Activated naive CD8-positive, alpha-beta T cell treated with anti-CD3 and anti-CD28 coated beads, Interleukin-2, amount 50 U/mL, for 24 hours (primary cell): ENCODE data around the gene CPNE5.

Experiments used
- ATAC-seq: fragments of 150-1000 bp; cut with Tn5 transposase; one replicate; pipeline ENCODE4 v1.10.0; 2021
- DNase-seq: peaks from one replicate; pipeline ENCODE4 v3.0.0; 2021
- H3K27ac Mint-ChIP-seq: one replicate; pipeline ENCODE4 v1.8.0; 2021; ENCODE audit warnings: mild to moderate bottlenecking, mixed read lengths
- H3K27me3 Mint-ChIP-seq: one replicate; pipeline ENCODE4 v1.8.0; 2021; ENCODE audit warnings: mixed read lengths
- H3K36me3 Mint-ChIP-seq: one replicate; pipeline ENCODE4 v1.8.0; 2021; ENCODE audit warnings: low read depth, mixed read lengths
- H3K4me1 Mint-ChIP-seq: one replicate; pipeline ENCODE4 v1.8.0; 2021; ENCODE audit warnings: mixed read lengths
- H3K4me3 Mint-ChIP-seq: one replicate; pipeline ENCODE4 v1.8.0; 2021; ENCODE audit warnings: mild to moderate bottlenecking, moderate library complexity, mixed read lengths
- H3K9me3 Mint-ChIP-seq: one replicate; pipeline ENCODE4 v1.8.0; 2021; ENCODE audit warnings: mixed read lengths

CPNE5 gene

DNA sequence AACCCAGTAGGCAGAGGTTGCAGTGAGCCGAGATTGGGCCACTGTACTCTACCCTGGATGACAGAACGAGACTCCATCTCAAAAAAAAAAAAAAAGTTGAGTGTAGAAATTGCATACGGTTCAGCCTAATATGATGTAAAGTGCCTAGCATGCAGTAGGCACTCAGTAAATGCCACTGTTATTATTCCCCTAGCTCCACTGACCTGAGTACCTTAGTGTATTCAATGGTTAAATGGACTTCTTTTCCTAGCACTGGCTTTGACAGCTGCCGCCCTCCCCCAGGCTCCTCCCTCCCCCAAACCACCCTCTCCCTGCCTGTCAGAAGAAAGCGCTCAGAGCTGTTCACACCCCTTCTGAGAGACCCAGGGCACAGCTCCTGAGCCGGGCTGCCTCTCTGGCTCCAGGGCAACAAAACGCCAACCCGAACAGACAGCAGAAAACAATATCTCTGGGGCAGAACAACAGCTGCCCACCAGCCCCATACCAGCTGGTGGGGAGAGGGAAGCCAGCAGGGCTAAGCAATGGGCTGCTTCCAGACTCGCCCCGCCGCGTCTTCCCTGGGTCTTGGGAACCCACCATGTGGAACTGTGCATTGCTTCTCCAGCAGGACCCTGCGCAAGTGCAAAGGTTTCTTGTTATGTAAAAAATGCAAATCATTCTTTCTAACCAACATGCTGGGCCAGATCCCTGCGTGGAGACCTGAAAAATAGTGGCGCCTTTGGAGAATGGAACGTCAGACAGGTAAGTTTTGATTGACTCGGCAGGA lies 4.5 kb downstream of the CPNE5 start:
- no peaks in the 10 kb centered on the region for H3K9me3 Mint-ChIP-seq
- peaks cover 4% of the 10 kb centered on the region for H3K4me1 Mint-ChIP-seq
- ATAC-seq, result no peak
- no peaks in the 10 kb centered on the region for H3K36me3 Mint-ChIP-seq
- no peak overlapping the region for H3K4me3 Mint-ChIP-seq
- H3K27ac Mint-ChIP-seq, result no peak overlapping the region
- DNase-seq, result no peak
- H3K27me3 Mint-ChIP-seq, result peaks cover 25% of the 10 kb centered on the region

DNA sequence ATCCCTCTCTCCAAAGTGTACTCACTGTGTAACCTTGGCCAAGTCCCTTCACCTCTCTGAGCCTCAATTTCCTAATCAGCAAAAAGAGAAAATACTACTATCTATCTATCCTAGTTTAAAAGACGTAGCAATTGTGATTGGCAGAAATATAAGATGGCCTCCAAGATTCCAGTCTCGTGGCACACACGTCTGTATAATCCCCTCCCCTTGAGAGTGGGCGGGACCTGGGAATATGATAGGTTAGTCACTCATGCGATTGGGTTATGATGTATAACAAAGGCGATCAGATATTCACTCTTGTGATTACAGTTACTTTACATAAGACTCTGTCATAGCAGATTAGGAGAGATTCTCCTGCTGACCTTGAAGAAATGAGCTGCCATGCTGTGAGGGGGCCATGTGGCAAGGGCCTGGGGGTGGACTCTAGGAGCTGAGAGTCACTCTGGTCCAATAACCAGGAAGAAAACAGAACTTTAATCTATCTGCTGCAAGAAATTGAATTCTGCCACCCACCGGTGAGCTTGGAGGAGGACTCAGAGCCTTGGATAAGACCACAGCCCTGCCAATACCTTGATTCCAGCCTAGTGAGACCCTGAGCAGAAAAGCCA lies 6.0 kb downstream of the CPNE5 start:
- Mint-ChIP-seq H3K27ac (no peak overlapping the region), H3K36me3 (no peaks in the 10 kb centered on the region), H3K4me1 (no peaks in the 10 kb centered on the region), H3K4me3 (no peak overlapping the region), H3K27me3 (peaks cover 16% of the 10 kb centered on the region), H3K9me3 (no peaks in the 10 kb centered on the region)
- DNase-seq, result no peak
- ATAC-seq, result no peak

DNA sequence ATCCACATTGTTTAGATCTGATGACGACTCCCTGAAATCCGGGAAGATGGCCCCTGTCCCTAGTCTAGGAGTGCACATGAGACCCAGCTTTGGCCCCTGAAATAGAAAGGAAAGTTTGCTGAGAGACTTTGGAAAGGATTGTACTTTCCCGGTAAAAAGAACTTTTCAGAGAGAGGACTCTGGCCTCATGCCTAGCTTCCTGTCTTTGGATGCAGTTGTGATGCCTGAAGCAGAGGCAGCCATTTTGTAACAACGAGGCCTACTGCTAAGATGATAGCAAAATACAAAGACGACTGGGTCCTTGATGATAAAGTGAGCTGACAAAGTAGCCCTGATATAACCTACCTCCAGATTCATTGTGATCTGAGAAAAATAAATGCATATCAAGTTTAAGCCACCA lies 6.9 kb downstream of the CPNE5 start:
- Mint-ChIP-seq H3K4me3 (no peak overlapping the region), H3K9me3 (no peaks in the 10 kb centered on the region), H3K4me1 (peaks cover 6% of the 10 kb centered on the region), H3K27me3 (peaks cover 8% of the 10 kb centered on the region), H3K27ac (no peak overlapping the region), H3K36me3 (no peaks in the 10 kb centered on the region)
- ATAC-seq (no peak), DNase-seq (no peak)

DNA sequence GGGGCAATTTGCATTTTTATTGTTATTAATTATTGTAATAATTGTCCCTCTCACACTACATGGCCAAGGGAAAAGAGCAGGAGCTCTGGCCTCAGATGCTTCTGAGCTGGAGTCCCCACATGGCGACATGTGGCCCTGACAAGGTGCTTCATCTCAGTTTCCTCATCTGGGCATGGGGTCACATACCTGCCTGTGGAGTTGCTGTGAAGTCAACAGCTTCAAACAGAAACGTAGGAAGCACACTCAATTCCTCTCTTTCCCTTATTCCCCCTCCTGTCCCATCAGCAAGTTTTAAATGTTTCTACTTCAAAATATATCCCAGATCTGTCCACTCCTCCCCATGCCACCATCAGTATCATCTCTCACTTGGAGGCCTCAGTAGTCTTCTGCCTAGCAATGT lies 8.7 kb downstream of the CPNE5 start:
- Mint-ChIP-seq H3K4me1 (peaks cover 6% of the 10 kb centered on the region), H3K4me3 (no peak overlapping the region), H3K27me3 (peaks cover 6% of the 10 kb centered on the region), H3K27ac (no peak overlapping the region), H3K9me3 (no peaks in the 10 kb centered on the region), H3K36me3 (no peaks in the 10 kb centered on the region)
- no peak for DNase-seq
- no peak for ATAC-seq

DNA sequence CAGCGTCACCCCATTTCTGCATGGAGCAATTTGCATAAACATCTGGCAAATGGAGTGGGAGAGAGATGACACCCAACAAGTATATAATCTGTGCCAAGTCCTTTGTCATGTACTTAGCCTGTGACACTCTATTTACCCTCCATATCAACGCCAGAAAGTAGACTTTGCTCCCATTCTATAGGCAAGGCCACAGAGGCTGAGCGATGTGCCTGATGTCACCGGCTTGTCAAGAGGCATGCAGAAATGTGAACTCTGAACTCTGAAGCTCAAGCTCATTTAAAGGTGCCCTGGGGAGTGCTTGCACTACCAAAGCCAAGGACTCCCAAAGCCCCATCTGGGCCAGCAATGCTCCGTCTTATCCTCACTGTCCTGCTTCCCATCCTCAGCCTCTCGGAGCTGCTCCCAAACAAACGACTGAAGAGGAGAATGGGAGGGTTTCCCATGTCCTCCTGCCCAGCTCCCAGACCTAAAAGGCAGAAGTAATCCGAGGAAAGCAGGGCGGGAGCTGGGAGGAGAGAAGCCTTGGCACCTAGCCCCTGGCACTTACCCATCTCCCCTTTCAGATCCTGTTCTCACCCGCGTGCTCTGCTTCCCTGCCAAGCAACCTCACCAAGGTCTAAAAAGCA lies 9.2 kb downstream of the CPNE5 start:
- no peaks in the 10 kb centered on the region for H3K9me3 Mint-ChIP-seq
- no peak for ATAC-seq
- H3K27ac Mint-ChIP-seq, result no peak overlapping the region
- H3K4me3 Mint-ChIP-seq, result no peak overlapping the region
- H3K27me3 Mint-ChIP-seq, result peaks cover 4% of the 10 kb centered on the region
- no peaks in the 10 kb centered on the region for H3K36me3 Mint-ChIP-seq
- no peak for DNase-seq
- H3K4me1 Mint-ChIP-seq, result peaks cover 6% of the 10 kb centered on the region

DNA sequence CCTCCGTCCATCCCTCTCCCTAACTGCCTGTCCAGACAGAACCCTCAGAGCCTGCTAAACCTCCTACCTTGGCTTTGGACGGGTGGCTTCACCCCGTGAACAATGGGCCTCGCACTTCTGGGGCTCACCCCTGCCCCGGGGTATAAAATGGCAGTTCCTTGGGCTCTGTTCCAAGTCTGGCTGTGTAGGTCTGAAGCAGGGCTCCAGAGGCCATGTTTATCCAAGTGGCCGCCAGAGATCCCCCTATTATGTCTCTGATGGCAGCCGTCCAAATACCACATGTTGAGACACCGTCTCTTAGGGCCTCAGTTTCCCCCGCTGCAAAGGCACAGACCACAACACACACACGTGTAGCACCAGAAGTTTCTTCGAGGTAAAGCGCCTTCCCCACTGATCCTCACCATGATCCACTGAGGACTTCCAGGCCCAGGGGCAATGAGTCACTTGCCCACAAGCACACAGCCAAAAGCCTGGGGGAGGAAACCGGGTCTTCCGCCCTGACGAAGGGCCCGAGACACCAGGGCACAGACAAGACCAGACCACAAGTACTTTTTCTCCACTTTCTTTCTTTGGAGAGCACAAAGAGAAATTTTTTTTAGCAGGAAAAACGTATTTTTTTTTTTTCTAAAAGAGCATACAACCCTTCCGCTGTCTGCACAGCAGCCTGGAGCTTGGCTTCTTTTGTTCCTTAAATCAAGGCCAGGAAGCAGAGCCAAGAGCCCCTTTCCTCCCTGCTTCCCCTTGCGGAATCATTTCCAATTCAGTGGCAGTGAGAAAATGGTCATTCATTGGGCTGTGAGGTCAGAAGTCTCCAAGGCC lies 11.8 kb downstream of the CPNE5 start:
- peaks cover 4% of the 10 kb centered on the region for H3K27me3 Mint-ChIP-seq
- H3K9me3 Mint-ChIP-seq, result no peaks in the 10 kb centered on the region
- peaks cover 6% of the 10 kb centered on the region for H3K4me1 Mint-ChIP-seq
- peak; percentile 57 for ATAC-seq
- H3K4me3 Mint-ChIP-seq, result no peak overlapping the region
- DNase-seq, result peak; percentile 22
- no peaks in the 10 kb centered on the region for H3K36me3 Mint-ChIP-seq
- no peak overlapping the region for H3K27ac Mint-ChIP-seq

DNA sequence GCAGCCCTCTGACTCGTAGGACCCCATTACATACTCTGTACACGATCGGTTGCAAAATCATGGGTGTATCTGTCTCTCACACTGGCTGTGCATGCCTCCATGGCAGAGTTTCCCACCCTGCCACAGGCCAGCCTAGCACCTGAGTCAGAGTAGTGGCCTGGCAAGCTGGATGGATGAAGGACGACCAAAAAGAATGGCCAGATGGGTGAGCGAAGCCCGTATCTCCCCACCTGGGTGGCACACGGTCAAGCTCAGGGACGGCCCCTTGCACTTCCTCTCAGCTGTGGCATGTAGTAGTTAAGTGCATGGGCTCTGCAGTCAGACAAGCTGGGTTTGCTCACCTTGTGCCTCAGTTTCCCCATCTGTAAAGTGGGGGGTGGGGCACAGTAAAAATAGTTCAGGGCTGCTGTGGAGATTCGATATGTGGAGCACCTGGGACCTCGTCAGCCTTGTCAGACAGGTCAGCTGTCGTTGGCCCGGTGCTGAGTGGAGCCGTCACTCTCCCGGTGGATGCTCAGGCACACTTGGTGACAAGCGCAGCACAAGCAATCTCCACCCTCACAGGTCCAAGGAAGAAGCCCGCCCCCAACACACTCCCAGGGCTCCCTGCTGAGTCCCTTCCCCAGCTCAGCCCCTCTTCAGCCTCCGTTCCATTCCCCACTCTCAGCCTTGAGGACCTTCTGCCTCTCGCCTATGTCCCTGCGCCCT lies 12.6 kb downstream of the CPNE5 start:
- no peaks in the 10 kb centered on the region for H3K36me3 Mint-ChIP-seq
- no peak overlapping the region for H3K4me3 Mint-ChIP-seq
- H3K4me1 Mint-ChIP-seq, result peaks cover 6% of the 10 kb centered on the region
- H3K27me3 Mint-ChIP-seq, result peaks cover 4% of the 10 kb centered on the region
- ATAC-seq (no peak), DNase-seq (no peak)
- no peaks in the 10 kb centered on the region for H3K9me3 Mint-ChIP-seq
- H3K27ac Mint-ChIP-seq, result no peak overlapping the region

DNA sequence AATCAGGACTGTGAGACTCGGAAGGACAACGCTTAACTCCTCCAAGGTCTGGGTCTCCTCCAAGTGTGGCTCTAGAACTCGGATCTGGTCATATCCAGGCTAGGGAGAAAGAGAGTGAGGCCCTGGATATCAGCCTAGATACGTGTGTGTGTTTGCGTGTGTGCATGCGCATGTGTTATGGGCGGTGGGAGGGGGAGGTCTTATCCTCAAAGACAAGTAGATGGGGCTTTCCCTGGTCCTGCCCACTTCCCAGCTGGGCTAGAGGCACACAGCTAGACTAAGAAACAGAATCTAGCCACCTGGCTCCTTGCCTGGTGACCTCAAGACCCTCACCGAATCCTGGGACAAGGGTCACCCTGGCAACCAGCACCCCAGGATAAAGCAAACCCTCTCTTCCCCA lies 13.2 kb downstream of the CPNE5 start:
- Mint-ChIP-seq H3K27ac (no peak overlapping the region), H3K36me3 (no peaks in the 10 kb centered on the region), H3K9me3 (no peaks in the 10 kb centered on the region), H3K27me3 (peaks cover 4% of the 10 kb centered on the region), H3K4me3 (no peak overlapping the region), H3K4me1 (peaks cover 6% of the 10 kb centered on the region)
- ATAC-seq (no peak), DNase-seq (no peak)

DNA sequence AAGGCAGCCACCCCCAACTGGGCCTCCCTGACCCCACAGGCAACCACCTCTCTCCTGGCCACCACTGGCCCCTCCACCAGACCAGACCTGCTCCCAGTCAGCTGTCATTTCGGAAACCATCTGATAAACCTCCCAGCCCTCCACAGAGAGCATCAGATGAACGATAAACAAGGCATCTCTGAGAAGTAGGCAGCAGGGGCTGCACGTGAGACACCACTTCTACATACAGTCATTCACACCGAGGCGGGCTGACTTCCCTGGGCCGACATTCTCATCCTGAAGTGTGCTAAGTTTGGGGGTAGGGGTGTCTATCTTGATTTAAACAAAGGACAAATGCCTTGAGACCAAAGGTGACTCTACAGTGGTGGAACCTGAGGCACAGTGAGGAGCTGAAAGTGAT lies 13.8 kb downstream of the CPNE5 start:
- no peak overlapping the region for H3K4me3 Mint-ChIP-seq
- H3K27ac Mint-ChIP-seq, result no peak overlapping the region
- ATAC-seq (no peak), DNase-seq (no peak)
- H3K4me1 Mint-ChIP-seq, result peaks cover 6% of the 10 kb centered on the region
- H3K36me3 Mint-ChIP-seq, result no peaks in the 10 kb centered on the region
- peaks cover 4% of the 10 kb centered on the region for H3K27me3 Mint-ChIP-seq
- H3K9me3 Mint-ChIP-seq, result no peaks in the 10 kb centered on the region

DNA sequence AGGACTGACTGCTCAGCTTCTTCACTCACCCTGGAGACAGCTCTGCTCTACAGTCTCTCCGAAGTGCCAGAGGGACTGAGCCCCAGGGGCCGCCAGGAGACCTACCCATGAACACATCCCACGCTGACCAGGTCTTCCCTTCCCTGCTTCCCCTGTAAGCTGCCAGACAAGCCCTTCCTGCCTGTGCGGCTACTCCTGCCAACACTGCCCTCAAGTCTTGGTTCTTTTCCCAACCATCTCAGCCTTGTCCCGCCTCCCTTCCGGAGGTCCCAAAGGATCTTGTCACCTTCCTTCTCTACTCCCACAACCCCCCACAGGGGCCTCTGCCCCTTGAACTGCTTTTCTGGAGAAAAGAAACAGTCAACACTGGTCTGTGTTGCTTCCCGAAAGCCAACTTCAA lies 15.0 kb downstream of the CPNE5 start:
- Mint-ChIP-seq H3K9me3 (no peaks in the 10 kb centered on the region), H3K27ac (no peak overlapping the region), H3K36me3 (no peaks in the 10 kb centered on the region), H3K4me3 (no peak overlapping the region), H3K27me3 (peaks cover 4% of the 10 kb centered on the region), H3K4me1 (peaks cover 6% of the 10 kb centered on the region)
- DNase-seq (no peak), ATAC-seq (no peak)

DNA sequence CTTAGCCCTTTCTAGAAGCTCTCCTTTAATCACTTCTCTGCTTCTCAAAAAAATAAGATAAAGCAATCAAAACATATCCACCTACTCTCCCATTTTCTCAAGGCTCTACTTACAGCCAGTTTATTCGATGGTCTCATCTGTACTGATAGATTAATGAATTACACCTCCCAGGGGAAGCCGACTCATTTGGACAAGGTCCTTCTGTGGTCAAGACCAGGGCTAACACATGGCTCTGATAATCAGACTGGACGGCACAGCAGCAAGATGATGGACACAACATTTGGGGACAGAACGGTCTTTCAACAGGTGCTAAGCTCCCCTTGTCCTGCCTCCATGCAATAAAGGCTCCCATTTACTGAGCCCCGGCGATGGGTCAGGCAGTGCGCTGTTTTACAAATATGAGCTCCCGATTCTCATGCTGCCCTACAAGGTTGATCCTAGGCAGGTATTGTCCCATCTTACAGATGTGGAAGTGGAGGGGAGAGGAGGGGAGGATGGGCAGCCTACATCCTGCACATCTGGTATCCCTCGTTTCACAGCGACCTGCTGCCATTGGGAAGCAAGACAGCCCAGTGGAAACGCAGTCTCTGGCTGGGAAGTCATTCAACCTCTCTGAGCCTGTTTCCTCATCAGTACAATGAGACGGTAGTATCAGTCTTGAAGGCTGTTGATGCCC lies 15.7 kb downstream of the CPNE5 start:
- Mint-ChIP-seq H3K4me1 (peaks cover 6% of the 10 kb centered on the region), H3K4me3 (no peak overlapping the region), H3K36me3 (no peaks in the 10 kb centered on the region), H3K9me3 (no peaks in the 10 kb centered on the region), H3K27me3 (peaks cover 4% of the 10 kb centered on the region), H3K27ac (no peak overlapping the region)
- ATAC-seq (no peak), DNase-seq (no peak)

DNA sequence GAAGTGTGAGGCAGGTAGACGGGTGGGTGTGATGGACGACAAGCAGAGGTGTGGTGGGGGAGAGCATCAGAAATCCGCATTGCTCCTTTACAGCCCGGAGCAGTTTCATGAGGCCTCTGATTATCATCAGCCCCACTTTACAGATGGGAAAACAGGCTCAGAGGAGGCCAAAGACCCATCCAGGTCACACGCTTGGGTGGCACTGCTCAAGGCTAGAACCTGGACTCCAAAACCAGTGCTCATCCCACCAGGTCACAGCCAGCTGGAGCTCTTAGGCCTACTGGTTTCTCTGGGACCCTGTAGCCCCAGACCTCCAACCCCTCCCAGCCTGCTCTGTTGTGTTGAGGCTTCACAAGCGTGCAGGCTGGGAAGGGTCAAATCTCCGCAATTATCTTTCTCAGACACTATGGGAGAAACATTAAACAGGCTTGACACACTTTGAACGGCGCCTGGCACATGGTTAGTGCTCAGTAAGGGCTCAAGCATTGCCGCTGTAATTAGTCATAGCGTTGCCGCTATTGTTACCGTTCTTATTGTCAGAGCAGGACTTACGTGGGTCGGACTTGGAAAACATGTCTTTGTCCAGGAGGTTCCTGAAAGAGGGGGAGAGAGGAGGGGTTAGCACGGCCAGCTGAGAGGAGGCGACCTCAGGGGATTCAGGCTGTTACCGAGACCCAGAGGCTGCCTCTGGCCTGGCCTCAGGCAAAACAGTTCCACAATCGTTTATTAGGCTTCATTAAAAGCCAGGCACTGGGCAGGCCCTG lies 16.6 kb downstream of the CPNE5 start:
- Mint-ChIP-seq H3K27ac (no peak overlapping the region), H3K4me1 (peaks cover 4% of the 10 kb centered on the region), H3K9me3 (no peaks in the 10 kb centered on the region), H3K4me3 (no peak overlapping the region), H3K27me3 (peaks cover 4% of the 10 kb centered on the region), H3K36me3 (no peaks in the 10 kb centered on the region)
- no peak for DNase-seq
- no peak for ATAC-seq

DNA sequence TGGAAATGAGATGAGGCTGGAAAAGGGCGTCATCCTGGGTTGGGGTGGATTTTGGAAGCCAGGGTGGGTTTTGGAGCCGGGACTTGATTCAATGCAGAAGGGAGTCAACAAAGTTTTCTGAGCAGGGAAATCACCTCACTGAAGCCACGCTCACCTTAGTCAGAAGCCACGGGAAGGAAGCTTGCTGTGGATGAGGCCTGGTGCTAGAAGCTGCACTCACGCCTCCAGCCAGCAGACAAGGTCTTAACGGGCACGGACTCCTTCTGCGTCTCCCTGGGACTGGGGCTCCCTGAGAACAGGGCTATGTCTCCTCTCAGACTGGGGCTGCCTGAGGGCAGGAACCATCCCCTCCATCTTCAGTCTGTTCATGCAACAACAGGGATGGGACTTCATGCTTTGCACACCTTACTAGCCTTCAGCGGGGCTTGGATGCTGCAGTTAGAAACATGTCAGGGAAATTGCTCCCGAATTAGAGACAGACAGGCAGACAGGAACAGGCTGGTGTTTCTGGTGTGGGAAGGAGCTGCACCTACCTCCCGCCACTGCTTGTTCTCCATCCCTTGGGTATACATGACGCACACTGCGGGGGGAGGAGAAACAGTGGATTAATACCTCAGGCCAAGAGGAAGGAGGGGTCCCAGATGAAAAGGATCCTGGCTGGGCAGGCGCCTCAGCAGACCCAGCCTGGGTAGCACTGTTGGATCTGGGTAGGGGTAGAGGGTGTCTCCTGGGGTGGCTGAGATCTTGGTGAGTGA lies 17.5 kb downstream of the CPNE5 start:
- Mint-ChIP-seq H3K4me1 (no peaks in the 10 kb centered on the region), H3K36me3 (no peaks in the 10 kb centered on the region), H3K4me3 (no peak overlapping the region), H3K9me3 (no peaks in the 10 kb centered on the region), H3K27ac (no peak overlapping the region), H3K27me3 (no peaks in the 10 kb centered on the region)
- ATAC-seq (no peak), DNase-seq (no peak)
